Hindlimb muscle (tissue), 1 donor: ENCODE measurements around the gene CHRM3. TPM values are rescaled to one million over a fixed set of nuclear protein-coding genes. Genes with fewer than 3 reads are reported as not detected.

Experiments
- DNase-seq: peaks from one replicate; pipeline ENCODE4 v3.0.0-alpha.2; 2013
- polyA plus RNA-seq: library from polyadenylated mRNA; unstranded; fragments of 120-200 nt; gene quantifications from one replicate; pipeline ENCODE4 v1.2.1, GENCODE V29; 2013; ENCODE audit not compliant: insufficient read length

Gene CHRM3
- polyA plus RNA-seq, 1 donor, result 2.3 TPM

- no peak for DNase-seq
Observed at GRCh38 chr1:239417221-239417620, 30.9 kb downstream of the CHRM3 start.

- no peak for DNase-seq
Observed at GRCh38 chr1:239417986-239418640, 31.7 kb downstream of the CHRM3 start.

- DNase-seq, result no peak
Observed at GRCh38 chr1:239418681-239419080, 32.3 kb downstream of the CHRM3 start.

- DNase-seq, result no peak
Observed at GRCh38 chr1:239421811-239422210, 35.4 kb downstream of the CHRM3 start.

- DNase-seq, result no peak
Observed at GRCh38 chr1:239422818-239423217, 36.5 kb downstream of the CHRM3 start.

- no peak for DNase-seq
Observed at GRCh38 chr1:239426821-239427475, 40.6 kb downstream of the CHRM3 start.

GRCh38 chr1:239427712-239428111 lies 41.3 kb downstream of the CHRM3 start:
- DNase-seq, result no peak

- DNase-seq, result no peak
Observed at GRCh38 chr1:239428120-239428710, 41.8 kb downstream of the CHRM3 start.

GRCh38 chr1:239429163-239429562 lies 42.8 kb downstream of the CHRM3 start:
- no peak for DNase-seq

GRCh38 chr1:239432255-239432654 lies 45.9 kb downstream of the CHRM3 start:
- no peak for DNase-seq

- DNase-seq, result no peak
Observed at GRCh38 chr1:239434181-239434580, 47.8 kb downstream of the CHRM3 start.
